Measurements from ENCODE around the gene ARIH1.

DNA sequence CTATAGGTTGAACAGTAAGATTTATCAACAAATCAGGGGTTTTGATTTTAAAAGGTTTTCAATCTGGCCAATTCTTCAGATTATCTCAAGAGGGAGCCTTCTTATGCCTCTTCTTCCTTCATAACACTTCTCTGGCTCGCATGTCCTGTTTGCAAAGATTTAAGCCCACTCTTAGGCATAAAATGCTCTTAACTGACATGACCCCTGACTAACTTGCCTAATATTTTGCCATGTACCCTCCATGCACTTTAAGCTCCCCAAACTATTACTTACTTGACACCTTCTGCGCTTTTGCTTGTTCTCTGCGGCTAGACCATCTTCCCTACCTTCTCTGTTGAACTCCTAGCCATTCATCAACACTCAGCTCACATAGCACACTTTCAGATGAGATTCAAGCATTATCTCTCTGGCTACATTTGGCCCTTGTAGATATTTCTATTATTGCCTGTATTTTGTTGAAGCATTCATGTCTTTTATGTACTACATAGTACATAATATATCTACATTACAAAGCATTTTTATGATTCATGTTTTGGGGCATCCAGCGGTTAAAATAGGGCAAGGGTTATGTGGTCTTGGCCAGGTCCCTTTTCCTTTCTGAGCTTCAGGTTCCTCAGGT lies 1.0 kb upstream of the ARIH1 start:
- TF ChIP-seq FOXK2 (IDR thresholded peaks at IDR 0.05) (no peak), FOXM1 (IDR thresholded peaks at IDR 0.05; ENCODE audit: borderline replicate concordance) (no peak), FOXA1 (IDR thresholded peaks at IDR 0.05) (no peak)
